ENCODE data around the gene PLXDC1.

Gene PLXDC1

DNA sequence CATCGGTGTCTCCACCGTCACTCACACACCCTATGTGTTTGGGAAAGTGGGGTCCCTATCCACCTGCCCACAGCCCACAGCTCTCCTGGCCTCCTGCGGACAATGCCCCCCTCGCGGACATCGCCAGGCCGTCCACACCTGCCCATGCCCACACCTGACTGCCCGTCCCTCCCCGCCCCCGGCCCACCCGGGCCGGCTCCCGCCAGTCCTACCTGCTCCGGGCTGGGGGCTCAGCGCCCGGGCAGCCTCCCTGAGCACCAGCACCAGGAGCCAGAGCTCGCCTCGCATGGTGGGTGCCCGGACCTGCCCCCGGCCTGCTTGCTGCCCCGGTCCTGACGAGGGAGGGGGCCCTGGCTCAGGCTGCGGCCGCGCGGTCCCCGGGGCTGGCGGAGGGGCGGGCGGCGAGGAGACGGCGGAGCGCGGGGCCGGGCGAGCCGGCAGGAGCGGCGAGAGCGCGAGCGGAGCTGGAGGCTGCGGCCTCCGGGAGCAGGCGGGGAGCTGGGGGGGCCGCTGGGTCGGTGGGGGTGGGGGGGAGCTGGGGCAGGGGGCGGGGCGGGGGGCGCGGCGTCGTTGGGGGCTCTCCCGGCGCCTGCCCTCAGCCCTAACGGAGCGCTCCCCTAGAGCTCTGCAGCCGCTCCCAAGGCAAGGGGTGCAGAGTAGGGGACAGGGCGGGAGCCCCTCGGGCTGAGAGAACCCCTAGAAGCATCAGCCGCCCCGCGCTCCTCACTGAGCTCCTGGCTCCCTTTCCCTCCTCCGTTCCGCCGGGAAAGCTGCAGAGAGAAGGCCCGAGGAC is at the start of gene PLXDC1:
Gene PLXDC1, minus strand, starts transcription at position 488 of the 793 bp plus-strand sequence. Its CDS starts 200 bp downstream, at position 288.
- DNase-seq, result no peak

DNA sequence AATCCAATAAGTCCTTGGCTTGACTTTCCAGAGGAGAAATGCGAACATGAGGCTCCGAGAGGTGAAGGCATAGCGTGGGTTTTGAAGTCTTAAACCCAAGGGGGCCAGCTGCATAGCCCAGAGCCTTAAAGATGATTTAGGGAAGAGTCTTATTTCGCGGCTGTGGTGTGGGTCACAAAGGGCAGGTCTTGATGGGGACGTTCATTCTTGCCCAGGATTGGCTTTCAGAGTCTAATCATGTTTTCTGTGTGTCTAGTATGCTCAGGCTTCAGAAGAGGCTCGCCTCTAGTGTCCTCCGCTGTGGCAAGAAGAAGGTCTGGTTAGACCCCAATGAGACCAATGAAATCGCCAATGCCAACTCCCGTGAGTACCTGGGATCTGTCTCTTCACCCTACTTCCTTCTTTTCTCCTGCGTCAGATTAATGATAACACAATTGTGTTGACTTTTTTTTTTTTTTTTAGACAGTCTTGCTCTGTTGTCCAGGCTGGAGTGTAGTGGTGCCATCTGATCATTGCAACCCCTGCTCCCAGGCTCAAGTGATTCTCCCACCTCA is 49.6 kb upstream of the PLXDC1 start:
- no peak for DNase-seq

DNA sequence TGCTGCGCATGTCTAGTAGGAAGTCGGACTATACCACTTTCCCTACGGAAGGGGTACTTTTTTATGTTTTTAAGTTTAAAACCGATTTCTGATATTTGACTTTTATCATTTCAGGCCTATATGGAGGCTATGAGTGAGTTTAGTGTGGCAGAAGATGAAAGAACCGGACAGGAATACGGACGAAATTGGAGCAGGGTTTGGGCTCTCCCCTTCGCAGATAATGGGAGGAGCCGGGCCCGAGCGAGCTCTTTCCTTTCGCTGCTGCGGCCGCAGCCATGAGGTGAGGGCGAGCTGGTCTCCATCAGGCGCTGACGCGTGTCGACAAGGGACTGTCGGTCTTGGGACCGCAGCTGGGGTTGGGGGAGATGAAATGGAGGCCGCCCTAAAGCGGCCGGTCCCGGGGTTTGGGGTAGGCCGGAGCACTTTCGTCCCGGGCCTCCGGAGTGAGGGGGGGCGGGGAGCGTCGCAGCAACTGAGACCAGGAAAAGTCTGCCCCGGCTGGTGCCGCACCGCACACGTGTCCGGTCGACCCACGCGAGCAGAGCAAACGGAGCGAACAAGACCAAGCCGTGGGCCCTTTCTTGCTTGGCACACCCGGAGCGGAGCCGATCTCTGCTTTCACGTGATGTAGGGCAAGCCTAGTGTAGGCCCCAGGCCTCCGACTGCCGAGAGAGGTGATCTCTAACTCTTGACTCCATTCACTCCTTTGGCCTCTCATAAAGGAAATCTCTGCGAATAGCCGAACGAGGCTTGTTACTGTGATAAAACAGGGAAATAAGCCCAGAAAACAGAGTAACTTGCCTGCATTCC is 48.8 kb upstream of the PLXDC1 start, which contains the start of gene RPL19:
Gene RPL19, plus strand, starts transcription at position 214 of the 810 bp plus-strand sequence. Its CDS starts 62 bp downstream, at position 276.
- peak; percentile 98 for DNase-seq

DNA sequence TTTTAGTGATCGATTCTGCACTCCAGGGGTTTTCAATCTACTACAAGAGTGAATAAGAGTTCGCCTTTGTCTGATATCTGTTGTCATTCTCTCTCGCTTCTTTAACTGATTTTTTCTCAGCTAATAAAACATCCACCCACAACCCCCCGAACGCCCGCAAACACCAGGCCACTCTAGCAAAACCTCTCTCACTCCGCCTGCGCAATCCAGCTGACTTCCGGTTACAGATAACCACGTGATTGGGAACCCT is 48.3 kb upstream of the PLXDC1 start:
- no peak for DNase-seq

DNA sequence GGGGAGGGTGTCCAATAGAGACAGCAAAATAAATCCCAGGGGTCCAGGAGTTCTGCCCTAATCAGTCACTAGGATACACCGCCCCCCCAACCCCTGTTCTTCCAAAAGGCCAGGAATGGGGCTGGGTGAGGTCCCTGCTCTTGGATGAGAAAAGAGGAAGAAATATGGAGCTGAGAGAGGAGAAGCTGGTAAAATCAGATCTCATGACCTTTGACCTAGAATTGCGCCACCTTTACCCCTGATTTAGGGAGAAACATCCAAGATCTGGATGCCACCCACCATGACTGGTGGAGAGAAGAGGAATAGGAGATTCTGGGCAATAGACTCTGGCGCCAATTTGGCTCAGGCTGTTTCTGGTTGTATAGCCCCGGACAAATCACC is 46.7 kb upstream of the PLXDC1 start:
- no peak for DNase-seq

DNA sequence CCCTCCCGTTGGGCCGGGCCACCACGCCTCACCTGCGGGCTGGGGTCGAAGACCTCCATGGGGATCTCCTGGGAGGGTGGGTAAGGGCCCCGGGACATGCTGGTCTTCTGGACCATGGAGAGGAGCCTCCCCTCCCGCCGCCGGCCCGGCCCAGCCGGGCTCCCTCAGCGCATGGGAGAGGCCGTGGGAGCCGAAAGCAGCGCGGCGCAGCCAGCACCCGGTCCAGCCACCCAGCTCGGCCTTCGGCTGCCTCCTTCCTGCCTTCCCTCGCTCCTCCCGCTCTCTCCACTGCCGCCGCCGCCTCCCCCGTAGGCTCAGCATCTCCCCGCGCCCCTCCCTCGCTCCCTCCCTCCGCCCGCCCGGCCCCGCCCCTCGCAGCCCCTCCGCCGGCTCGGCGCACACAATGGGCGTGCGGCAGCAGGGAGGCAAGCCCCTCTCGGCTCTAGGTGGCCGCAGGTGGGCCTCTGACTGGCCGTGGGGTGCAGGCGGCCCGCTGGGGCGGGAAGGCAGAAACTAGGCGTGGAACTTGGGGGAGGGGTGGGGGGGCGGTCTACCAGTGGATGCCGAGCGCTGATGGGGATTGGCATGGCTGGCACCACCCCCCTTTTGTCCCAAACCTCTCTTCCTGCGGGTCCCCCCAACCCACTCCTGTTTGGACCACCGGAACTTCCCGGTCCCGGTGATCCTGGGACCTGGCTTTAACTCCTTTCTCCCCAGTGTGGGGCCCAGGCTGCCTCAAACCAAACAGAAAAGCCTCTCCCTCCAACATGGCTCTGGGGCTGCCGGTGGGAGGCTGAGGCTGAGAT is 46.1 kb upstream of the PLXDC1 start, which contains the start of gene CACNB1:
Gene CACNB1, minus strand, starts transcription at position 290 of the 806 bp plus-strand sequence. Its CDS starts 174 bp downstream, at position 116.
- DNase-seq, result peak; percentile 78

DNA sequence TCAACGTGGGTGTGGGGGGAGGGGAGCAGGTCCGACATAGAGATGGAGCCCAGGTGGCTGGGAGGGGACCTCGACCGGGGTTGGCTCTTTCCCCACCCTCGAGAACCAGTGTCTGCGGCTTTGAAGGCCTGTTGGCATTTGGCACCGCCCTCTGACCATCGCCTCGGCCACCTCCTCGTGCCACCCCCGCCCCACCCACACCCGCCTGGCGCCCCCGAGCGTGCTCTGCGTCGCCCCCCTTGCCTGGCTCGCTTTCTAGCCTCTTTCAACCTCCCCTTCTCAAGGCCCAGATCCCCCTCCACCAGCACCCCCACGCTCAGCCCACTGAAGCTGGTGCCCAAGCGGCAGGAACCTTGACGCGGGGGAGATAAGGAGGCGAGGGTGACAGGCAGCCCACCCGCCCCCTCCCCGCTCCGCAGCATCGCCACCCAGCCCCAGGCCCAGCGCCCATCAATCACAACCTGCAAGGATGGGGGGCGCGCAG is 45.4 kb upstream of the PLXDC1 start:
- DNase-seq, result peak; percentile 15

DNA sequence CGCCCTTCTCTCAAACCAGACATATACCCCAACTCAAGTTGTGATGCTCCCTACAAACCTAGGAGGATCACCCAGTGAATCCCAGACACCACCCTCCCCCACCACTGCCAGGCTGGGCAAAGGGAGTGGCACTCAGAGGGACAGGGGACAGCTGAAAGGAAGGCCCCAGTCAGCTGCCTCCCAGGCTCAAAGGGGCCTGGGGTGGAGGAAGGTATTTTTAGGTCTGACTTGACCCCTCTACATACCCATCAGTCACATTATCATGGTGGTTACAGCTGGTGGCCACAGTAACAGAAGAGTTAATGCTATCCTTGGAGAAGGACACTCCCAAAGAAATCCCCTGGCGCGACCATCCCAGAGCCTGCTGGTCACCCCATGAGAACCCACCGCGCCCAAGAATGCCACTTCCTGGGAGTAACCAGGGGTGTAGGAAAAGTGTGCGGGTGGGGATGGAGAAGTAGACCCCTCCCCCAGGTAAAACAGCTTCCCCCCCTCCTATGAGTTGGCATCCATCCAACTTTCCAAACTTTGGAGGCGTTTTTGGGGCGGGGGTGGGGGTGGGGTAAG is 44.9 kb upstream of the PLXDC1 start:
- no peak for DNase-seq

DNA sequence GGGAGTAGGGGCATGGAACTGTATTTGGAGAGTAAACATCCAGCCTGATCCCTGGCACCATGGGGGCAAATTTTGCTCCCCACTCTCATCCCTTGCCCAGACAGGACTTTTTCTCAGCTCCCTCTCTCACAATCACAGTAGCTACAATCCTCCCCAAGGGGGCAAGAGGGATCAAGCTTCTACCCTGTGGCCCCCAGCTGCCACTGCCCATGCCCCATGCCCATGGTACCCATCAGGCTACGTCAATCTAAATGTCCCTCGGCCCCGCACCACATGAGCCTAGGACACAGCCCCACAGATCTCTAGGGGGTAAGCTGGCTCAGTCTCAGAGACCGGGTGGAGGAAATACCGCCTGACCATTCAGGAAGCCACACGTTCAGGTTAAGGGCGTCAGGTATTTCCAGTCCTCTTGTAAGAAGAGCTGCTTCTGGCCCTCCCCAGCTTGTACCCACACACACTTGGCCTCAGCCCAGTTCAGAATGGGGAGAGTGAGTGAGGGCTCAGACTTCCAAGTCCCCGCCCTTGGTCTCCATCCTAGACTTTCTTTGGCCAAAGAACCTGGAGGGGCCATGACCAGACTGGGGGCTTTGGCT is 44.2 kb upstream of the PLXDC1 start:
- DNase-seq, result no peak

DNA sequence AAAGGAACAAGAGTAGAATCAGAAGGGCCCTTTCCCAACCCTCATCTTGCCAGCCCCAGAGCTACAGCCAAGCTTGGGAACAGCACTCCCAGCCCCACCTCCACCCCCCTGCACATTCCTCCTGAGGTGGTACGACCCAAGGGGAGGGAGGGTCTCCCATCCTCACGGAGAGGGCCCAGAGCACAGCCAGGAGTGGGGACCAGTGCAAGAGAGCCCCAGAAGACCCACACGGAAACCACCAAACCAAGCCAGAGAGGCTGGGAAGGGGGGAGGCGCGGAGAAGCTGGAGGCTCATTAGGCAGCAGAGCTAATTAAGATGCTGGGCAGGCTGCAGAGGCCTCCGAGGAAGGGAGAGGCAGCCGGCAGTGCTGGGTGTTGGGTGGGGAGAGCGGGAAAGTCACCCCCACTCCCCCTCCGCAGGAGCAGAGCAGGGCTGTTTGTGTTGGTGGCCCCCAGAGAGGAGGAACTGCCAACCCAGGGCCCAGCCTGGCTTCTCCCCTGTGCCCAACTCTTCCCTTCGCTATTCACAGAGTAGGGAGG is 43.6 kb upstream of the PLXDC1 start:
- DNase-seq, result no peak

DNA sequence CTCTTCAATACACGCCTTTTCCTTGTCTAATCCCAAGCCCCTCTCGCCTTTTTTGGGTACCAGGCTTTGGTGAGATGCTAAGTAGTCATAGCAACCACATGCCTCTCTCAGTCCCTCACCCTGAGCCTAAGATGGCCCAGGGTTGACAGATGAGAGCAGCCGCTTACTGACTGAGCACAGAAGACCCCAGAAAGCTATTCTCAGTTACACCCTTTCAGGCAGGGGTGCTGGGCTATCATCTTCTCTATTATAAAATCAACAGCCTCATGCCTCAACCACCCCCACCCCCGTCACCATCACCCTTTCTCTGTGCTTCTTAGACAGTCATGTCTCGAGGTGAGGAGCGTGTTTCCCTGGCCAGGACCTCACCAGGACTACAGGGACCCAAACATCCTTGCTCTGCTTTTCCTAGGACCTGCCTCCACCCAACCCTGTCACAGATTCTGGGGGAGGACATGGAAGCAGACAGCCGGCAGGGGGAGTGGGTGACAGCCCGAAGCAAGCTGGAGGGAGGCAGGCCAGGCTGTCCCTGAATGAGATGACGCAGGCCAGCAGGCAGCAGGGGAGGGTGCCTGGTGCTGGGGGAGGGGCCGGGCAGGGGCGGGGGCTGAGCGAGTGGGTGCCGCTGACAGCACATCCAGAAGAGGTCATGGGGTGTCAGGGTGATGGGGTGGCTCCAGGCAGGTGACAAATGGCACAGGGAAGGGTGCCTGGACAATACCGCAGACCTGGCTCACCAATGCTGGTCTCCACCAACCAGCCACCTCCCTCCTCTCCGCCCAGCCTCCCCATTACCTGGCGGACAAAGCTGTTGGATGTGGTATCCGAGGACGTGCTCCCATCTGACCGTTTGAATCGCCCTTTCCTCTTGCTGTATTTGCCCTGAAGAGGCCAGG is 42.9 kb upstream of the PLXDC1 start:
- peak; percentile 38 for DNase-seq

DNA sequence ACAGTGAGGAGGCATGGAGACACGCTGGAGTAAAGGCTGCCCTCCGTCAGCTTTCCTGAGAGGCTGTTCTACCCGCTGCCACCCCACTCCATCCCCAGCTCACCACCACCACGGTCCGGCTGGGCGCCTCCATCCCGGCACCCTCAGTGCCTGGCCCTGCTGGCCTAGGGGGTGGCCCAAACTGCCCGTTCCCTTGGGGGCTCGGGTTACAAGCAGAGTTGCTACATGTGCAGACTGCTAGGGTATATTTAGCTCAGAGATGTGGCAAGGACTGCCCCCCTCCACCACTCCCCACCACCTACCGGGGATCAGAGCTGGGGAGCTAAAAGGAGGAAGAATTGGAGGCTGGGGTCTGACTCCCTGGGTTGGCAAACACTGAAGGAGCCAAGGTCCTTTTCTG is 41.9 kb upstream of the PLXDC1 start:
- no peak for DNase-seq

DNA sequence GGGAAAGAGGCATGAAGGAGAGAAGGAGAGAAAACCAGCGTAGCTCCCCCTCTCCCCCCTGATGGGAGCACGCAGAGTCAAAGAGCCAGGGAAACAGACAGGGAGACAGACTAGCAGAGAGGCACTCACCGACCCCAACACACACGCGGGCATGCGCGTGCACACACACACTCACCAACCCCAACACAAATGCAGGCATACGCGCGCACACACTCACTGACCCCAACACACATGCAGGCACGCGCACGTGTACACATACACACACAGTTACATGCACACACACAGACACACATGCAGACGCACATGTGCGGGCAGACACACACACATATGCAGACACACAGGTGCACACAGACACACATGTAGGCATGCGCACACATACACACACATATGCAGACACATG is 41.5 kb upstream of the PLXDC1 start:
- no peak for DNase-seq

DNA sequence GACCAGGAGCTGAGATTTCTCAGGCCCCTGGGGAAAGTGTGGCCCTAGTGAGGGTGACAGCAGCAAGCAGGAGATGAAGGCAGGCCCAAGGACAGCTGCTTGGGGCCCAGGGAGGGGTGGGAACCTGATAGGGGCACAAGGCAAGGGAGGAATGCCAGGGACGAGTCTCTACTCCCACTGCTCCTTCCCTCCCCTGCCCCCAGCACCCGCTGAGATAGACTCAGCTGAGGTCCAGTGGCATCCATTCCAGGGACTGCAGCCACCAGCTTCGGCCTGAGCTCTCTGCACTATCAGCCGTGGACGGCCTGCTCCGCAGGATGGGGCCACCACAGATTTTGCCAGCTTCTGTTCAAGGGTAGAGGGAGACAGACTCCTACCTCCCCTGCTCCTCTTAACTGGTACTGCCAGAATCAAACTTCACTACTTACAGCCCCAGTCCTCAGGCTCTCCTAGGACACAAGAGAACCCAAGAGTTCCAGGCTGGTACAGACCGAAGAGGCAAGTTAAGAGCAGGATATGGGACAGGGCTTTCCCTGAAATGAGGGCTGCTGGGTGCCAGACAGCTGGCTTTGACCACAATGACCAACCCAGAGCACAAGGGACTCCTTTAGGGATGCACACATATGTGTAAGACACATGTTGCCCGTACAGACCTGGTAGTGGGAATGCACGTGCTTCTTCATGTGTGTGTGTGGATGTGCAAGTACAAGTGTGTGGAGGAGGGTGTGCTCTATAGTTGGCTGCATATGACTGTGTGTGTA is 40.5 kb upstream of the PLXDC1 start:
- no peak for DNase-seq

DNA sequence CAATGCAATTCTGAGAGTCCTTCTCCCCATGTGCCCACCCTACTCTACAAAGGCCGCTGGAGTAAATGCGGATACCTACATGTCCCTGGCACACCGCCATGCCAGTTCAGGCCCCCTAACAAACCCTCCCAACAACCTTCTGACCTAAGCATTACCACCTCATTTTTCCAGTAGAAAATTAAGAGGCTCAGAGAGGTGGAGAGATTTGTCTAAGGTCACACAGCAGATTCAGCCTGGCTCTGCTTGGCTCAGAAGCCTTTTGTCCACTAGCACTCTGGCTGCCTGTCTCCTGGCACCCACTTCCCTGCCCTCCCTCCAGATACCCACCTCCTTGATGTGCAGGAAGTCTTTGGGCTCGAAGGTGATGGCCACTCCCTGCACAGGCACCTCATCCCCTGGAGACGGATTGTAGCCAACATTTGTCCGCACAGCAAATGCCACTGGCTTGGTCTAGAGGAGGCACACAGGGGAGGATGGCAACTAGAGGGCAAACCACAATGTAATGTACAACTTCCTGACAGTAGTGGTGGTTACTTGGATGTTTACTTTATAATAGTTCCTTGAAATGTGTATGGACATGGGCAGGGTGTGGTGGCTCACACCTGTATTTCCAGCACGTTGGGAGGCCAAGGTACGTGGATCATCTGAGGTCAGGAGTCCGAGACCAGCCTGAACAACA is 35.9 kb upstream of the PLXDC1 start:
- no peak for DNase-seq

DNA sequence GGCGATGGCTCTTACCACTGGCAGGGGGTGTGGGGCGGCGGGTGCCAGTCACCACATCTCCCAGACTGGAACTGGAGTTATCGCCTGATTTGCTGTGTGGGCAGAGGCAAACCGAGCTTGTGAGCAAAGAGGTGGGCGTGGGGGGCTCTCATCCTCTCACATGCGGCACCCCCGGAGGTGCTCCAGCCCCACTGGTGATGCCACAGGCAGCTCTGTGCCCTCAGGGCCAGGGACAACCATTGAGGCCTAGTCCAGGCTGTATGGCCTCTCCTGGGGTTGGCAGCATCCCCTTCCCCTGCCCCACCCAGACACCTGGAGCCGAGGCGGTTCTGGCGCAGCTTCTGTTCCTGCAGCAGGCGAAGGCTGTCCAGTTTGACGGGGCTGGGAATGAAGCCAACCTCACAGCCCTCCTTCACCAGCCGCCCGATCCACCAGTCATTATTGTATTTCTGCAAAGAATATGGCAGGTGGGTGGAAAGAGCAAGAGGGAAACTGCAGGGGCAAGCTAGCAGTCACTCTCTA is 35.1 kb upstream of the PLXDC1 start:
- DNase-seq, result no peak

DNA sequence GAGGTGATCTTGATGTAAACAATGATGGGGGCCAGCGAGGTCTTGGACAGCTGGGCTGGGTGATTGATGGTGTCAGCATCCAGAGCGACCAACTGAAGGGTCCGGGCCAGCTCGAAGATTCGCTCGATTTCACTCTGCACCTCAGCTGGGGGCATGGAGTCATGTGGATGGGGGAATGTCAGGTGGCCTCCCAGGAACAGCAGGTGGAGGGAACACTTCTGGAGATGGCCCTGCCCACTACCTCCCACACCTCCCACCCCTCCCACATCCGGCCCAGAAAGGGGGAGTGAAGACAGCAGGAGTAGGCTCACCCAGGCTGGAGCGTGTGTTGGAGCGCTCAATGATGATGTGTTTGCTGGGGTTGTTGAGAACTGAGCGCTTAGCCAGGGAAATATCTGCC is 32.3 kb upstream of the PLXDC1 start:
- DNase-seq, result no peak

DNA sequence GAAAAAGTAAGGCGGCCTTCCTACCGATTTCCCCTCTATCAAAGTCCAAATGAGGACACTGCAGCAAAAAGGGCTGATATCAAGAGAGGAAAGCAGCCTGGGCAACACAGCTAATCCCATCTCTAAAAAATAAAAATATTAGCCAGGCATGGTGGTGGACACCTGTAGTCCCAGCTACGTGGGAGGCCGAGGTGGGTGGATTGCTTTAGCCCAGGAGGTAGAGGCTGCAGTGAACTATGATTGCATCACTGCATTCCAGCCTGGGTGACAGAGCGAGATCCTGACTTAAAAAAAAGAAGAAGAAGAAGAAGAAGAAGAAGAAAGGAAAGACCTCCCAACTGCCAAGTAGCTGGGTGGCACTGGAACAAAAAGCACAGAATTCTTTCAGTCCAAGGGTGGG is 31.6 kb upstream of the PLXDC1 start:
- DNase-seq, result no peak

DNA sequence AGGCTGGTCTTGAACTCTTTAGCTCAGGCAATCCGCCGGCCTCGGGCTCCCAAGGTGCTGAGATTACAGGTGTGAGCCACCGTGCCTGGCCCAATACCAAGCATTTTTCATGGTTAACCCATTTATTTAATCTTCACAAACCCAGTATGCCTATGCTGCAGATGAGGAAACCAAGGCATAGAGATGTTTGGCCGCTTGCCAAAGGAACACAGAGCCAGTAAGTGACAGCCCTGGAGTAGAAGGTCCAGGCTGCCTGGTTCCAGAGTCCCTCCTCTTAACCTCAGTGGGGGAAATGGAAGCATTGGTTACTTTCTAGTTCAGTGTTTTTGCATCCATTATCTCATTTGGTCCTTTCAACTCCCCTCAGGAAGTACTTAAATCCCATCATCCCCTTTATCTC is 29.9 kb upstream of the PLXDC1 start:
- no peak for DNase-seq
